Measurements from ENCODE around the gene HMCN1.
A peak's percentile ranks its signal among the peaks of the same experiment; 100 is the strongest.

HMCN1 gene

GRCh38 chr1:185803241-185803640, 69.0 kb downstream of the HMCN1 start:
- no peak for DNase-seq
- Mint-ChIP-seq H3K9me3 (peaks cover 0 to 2% of the 10 kb centered on the region in 2 donors), H3K4me3 (no peak overlapping the region), H3K36me3 (no peaks in the 10 kb centered on the region), H3K27ac (no peak overlapping the region), H3K4me1 (no peaks in the 10 kb centered on the region), H3K27me3 (no peaks in the 10 kb centered on the region)
- ATAC-seq (replicated peaks) = no peak

GRCh38 chr1:185804206-185804605, 70.0 kb downstream of the HMCN1 start:
- H3K27me3 Mint-ChIP-seq = no peaks in the 10 kb centered on the region
- ATAC-seq (replicated peaks) (no peak), DNase-seq (no peak)
- H3K27ac Mint-ChIP-seq = no peak overlapping the region
- no peaks in the 10 kb centered on the region for H3K4me1 Mint-ChIP-seq
- peaks cover 0 to under 1% of the 10 kb centered on the region in 2 donors for H3K9me3 Mint-ChIP-seq
- no peak overlapping the region for H3K4me3 Mint-ChIP-seq
- H3K36me3 Mint-ChIP-seq = no peaks in the 10 kb centered on the region

GRCh38 chr1:185804608-185805007, 70.4 kb downstream of the HMCN1 start:
- H3K4me3 Mint-ChIP-seq = no peak overlapping the region
- DNase-seq (no peak), ATAC-seq (replicated peaks) (no peak)
- no peaks in the 10 kb centered on the region for H3K27me3 Mint-ChIP-seq
- no peak overlapping the region for H3K27ac Mint-ChIP-seq
- H3K4me1 Mint-ChIP-seq = no peaks in the 10 kb centered on the region
- H3K9me3 Mint-ChIP-seq = no peaks in the 10 kb centered on the region
- H3K36me3 Mint-ChIP-seq = no peaks in the 10 kb centered on the region

GRCh38 chr1:185807275-185807674, 73.1 kb downstream of the HMCN1 start:
- no peak overlapping the region for H3K4me3 Mint-ChIP-seq
- no peaks in the 10 kb centered on the region for H3K4me1 Mint-ChIP-seq
- no peaks in the 10 kb centered on the region for H3K9me3 Mint-ChIP-seq
- ATAC-seq (replicated peaks) (no peak), DNase-seq (no peak)
- H3K27ac Mint-ChIP-seq = no peak overlapping the region
- H3K36me3 Mint-ChIP-seq = no peaks in the 10 kb centered on the region
- no peaks in the 10 kb centered on the region for H3K27me3 Mint-ChIP-seq

GRCh38 chr1:185808631-185809030, 74.4 kb downstream of the HMCN1 start:
- ATAC-seq (replicated peaks) (no peak), DNase-seq (no peak)
- Mint-ChIP-seq H3K27me3 (no peaks in the 10 kb centered on the region), H3K9me3 (no peaks in the 10 kb centered on the region), H3K36me3 (no peaks in the 10 kb centered on the region), H3K27ac (no peak overlapping the region), H3K4me3 (no peak overlapping the region), H3K4me1 (no peaks in the 10 kb centered on the region)

- no peak for ATAC-seq (replicated peaks)
- H3K27ac Mint-ChIP-seq = no peak overlapping the region
Observed at GRCh38 chr1:185811073-185811709, 77.0 kb downstream of the HMCN1 start.

GRCh38 chr1:185812934-185813333, 78.7 kb downstream of the HMCN1 start:
- DNase-seq = no peak
- Mint-ChIP-seq H3K4me3 (no peak overlapping the region), H3K27me3 (peaks cover 0 to 5% of the 10 kb centered on the region in 2 donors), H3K36me3 (no peaks in the 10 kb centered on the region), H3K4me1 (no peaks in the 10 kb centered on the region), H3K9me3 (no peaks in the 10 kb centered on the region), H3K27ac (no peak overlapping the region)
- no peak for ATAC-seq (replicated peaks)

More at GRCh38 chr1:185811073-185811709, 77.0 kb downstream of the HMCN1 start:
- H3K4me3 Mint-ChIP-seq = no peak overlapping the region
- no peaks in the 10 kb centered on the region for H3K4me1 Mint-ChIP-seq
- no peaks in the 10 kb centered on the region for H3K36me3 Mint-ChIP-seq
- H3K9me3 Mint-ChIP-seq = no peaks in the 10 kb centered on the region
- H3K27me3 Mint-ChIP-seq = no peaks in the 10 kb centered on the region
- DNase-seq = no peak

GRCh38 chr1:185813401-185813979, 79.3 kb downstream of the HMCN1 start:
- no peak overlapping the region for H3K27ac Mint-ChIP-seq
- no peaks in the 10 kb centered on the region for H3K9me3 Mint-ChIP-seq
- peak; percentile 56 to 68 for ATAC-seq (replicated peaks)
- no peaks in the 10 kb centered on the region for H3K36me3 Mint-ChIP-seq
- no peaks in the 10 kb centered on the region for H3K4me1 Mint-ChIP-seq
- DNase-seq = no peak
- peaks cover 0 to 5% of the 10 kb centered on the region in 2 donors for H3K27me3 Mint-ChIP-seq
- H3K4me3 Mint-ChIP-seq = no peak overlapping the region

- H3K27me3 Mint-ChIP-seq = peaks cover 0 to 9% of the 10 kb centered on the region in 2 donors
- no peaks in the 10 kb centered on the region for H3K4me1 Mint-ChIP-seq
- no peak overlapping the region for H3K27ac Mint-ChIP-seq
- H3K36me3 Mint-ChIP-seq = no peaks in the 10 kb centered on the region
- DNase-seq (no peak), ATAC-seq (replicated peaks) (no peak)
- no peaks in the 10 kb centered on the region for H3K9me3 Mint-ChIP-seq
- H3K4me3 Mint-ChIP-seq = no peak overlapping the region
Observed at GRCh38 chr1:185816460-185816859, 82.3 kb downstream of the HMCN1 start.

GRCh38 chr1:185819798-185820197, 85.6 kb downstream of the HMCN1 start:
- H3K4me3 Mint-ChIP-seq = no peak overlapping the region
- DNase-seq (no peak), ATAC-seq (replicated peaks) (no peak)
- peaks cover 0 to 15% of the 10 kb centered on the region in 2 donors for H3K27me3 Mint-ChIP-seq
- no peaks in the 10 kb centered on the region for H3K4me1 Mint-ChIP-seq
- H3K9me3 Mint-ChIP-seq = no peaks in the 10 kb centered on the region
- H3K36me3 Mint-ChIP-seq = no peaks in the 10 kb centered on the region
- no peak overlapping the region for H3K27ac Mint-ChIP-seq

- H3K27ac Mint-ChIP-seq = no peak overlapping the region
- H3K4me3 Mint-ChIP-seq = no peak overlapping the region
- peaks cover 0 to 15% of the 10 kb centered on the region in 2 donors for H3K27me3 Mint-ChIP-seq
- ATAC-seq (replicated peaks) (no peak), DNase-seq (no peak)
- no peaks in the 10 kb centered on the region for H3K9me3 Mint-ChIP-seq
- no peaks in the 10 kb centered on the region for H3K36me3 Mint-ChIP-seq
- no peaks in the 10 kb centered on the region for H3K4me1 Mint-ChIP-seq
Observed at GRCh38 chr1:185821612-185822385, 87.6 kb downstream of the HMCN1 start.

- H3K36me3 Mint-ChIP-seq = no peaks in the 10 kb centered on the region
- ATAC-seq (replicated peaks) (no peak), DNase-seq (no peak)
- H3K4me1 Mint-ChIP-seq = no peaks in the 10 kb centered on the region
- no peak overlapping the region for H3K4me3 Mint-ChIP-seq
- H3K27me3 Mint-ChIP-seq = peaks cover 0 to 10% of the 10 kb centered on the region in 2 donors
- no peak overlapping the region for H3K27ac Mint-ChIP-seq
- peaks cover 0 to 1% of the 10 kb centered on the region in 2 donors for H3K9me3 Mint-ChIP-seq
Observed at GRCh38 chr1:185823467-185823866, 89.3 kb downstream of the HMCN1 start.

- Mint-ChIP-seq H3K27ac (no peak overlapping the region), H3K27me3 (peaks cover 0 to 10% of the 10 kb centered on the region in 2 donors), H3K9me3 (peaks cover 0 to 1% of the 10 kb centered on the region in 2 donors), H3K36me3 (no peaks in the 10 kb centered on the region), H3K4me1 (no peaks in the 10 kb centered on the region), H3K4me3 (no peak overlapping the region)
- ATAC-seq (replicated peaks) = no peak
- DNase-seq = no peak
Observed at GRCh38 chr1:185824106-185824505, 89.9 kb downstream of the HMCN1 start.

GRCh38 chr1:185825556-185825955, 91.4 kb downstream of the HMCN1 start:
- H3K27ac Mint-ChIP-seq = no peak overlapping the region
- no peaks in the 10 kb centered on the region for H3K36me3 Mint-ChIP-seq
- no peak for ATAC-seq (replicated peaks)
- no peaks in the 10 kb centered on the region for H3K4me1 Mint-ChIP-seq
- H3K9me3 Mint-ChIP-seq = peaks cover 0 to 1% of the 10 kb centered on the region in 2 donors
- H3K27me3 Mint-ChIP-seq = peaks cover 0 to 10% of the 10 kb centered on the region in 2 donors
- no peak for DNase-seq
- H3K4me3 Mint-ChIP-seq = no peak overlapping the region

All from stimulated activated naive B cell treated with anti-CD40 and anti-IgM and Interleukin-4, amounts not matched to agents 10 μg/mL and 1 μg/mL and 100 μg/mL, for 72 hours (primary cell).